Measurements from ENCODE around the gene FCER1G.
"Not testable (repeated sequence)": the region's sequence is repeated elsewhere in the genome, so short reads cannot be mapped to it uniquely, and the experiment has no call there.

The FCER1G gene

GRCh38 chr1:161235957-161236775 lies 21.1 kb downstream of the FCER1G start:
- H3K36me3 Mint-ChIP-seq (ENCODE audit: low read depth) = no peaks in the 10 kb centered on the region
- no peak for TF ChIP-seq CTCF (IDR thresholded peaks at IDR 0.05; ENCODE audit: unreplicated experiment in 3 of 3)
- H3K9me3 Mint-ChIP-seq = no peaks in the 10 kb centered on the region
- no peak overlapping the region for H3K27ac Mint-ChIP-seq
- no peaks in the 10 kb centered on the region for H3K4me1 Mint-ChIP-seq
- H3K27me3 Mint-ChIP-seq (ENCODE audit: low read depth) = no peaks in the 10 kb centered on the region
- no peak overlapping the region for H3K4me3 Mint-ChIP-seq

GRCh38 chr1:161238039-161238473 lies 23.0 kb downstream of the FCER1G start, which contains the start of gene NR1I3:
TSS of gene NR1I3 (minus strand) at chr1:161238203. CDS start at chr1:161236565, 1,638 bp downstream.
- Mint-ChIP-seq H3K27ac (no peak within 1 kb of the TSS), H3K4me1 (no peaks in the 10 kb centered on the region), H3K36me3 (ENCODE audit: low read depth) (no peaks in the 10 kb centered on the region), H3K4me3 (no peak within 1 kb of the TSS), H3K27me3 (ENCODE audit: low read depth) (no peaks in the 10 kb centered on the region), H3K9me3 (no peaks in the 10 kb centered on the region)
- no peak for TF ChIP-seq CTCF (IDR thresholded peaks at IDR 0.05; ENCODE audit: unreplicated experiment in 3 of 3)

- H3K36me3 Mint-ChIP-seq (ENCODE audit: low read depth) = no peaks in the 10 kb centered on the region
- no peaks in the 10 kb centered on the region for H3K4me1 Mint-ChIP-seq
- no peaks in the 10 kb centered on the region for H3K9me3 Mint-ChIP-seq
- no peak for TF ChIP-seq CTCF (IDR thresholded peaks at IDR 0.05; ENCODE audit: unreplicated experiment in 3 of 3)
- H3K4me3 Mint-ChIP-seq = no peak overlapping the region
- no peaks in the 10 kb centered on the region for H3K27me3 Mint-ChIP-seq (ENCODE audit: low read depth)
- no peak overlapping the region for H3K27ac Mint-ChIP-seq
Observed at GRCh38 chr1:161241682-161242081, 26.6 kb downstream of the FCER1G start.

GRCh38 chr1:161242313-161242712 lies 27.2 kb downstream of the FCER1G start:
- Mint-ChIP-seq H3K9me3 (no peaks in the 10 kb centered on the region), H3K4me1 (no peaks in the 10 kb centered on the region), H3K27me3 (ENCODE audit: low read depth) (no peaks in the 10 kb centered on the region), H3K36me3 (ENCODE audit: low read depth) (no peaks in the 10 kb centered on the region), H3K27ac (no peak overlapping the region), H3K4me3 (no peak overlapping the region)
- TF ChIP-seq CTCF (IDR thresholded peaks at IDR 0.05; ENCODE audit: unreplicated experiment in 3 of 3) = no peak

GRCh38 chr1:161244888-161245287 lies 29.8 kb downstream of the FCER1G start:
- TF ChIP-seq CTCF (IDR thresholded peaks at IDR 0.05; ENCODE audit: unreplicated experiment in 3 of 3) = no peak
- Mint-ChIP-seq H3K9me3 (peaks cover 5% of the 10 kb centered on the region), H3K36me3 (ENCODE audit: low read depth) (no peaks in the 10 kb centered on the region), H3K4me3 (no peak overlapping the region), H3K4me1 (no peaks in the 10 kb centered on the region), H3K27me3 (ENCODE audit: low read depth) (no peaks in the 10 kb centered on the region), H3K27ac (no peak overlapping the region)

- not testable (repeated sequence) for H3K27ac Mint-ChIP-seq; H3K36me3 Mint-ChIP-seq (ENCODE audit: low read depth); H3K4me3 Mint-ChIP-seq; H3K27me3 Mint-ChIP-seq (ENCODE audit: low read depth); H3K4me1 Mint-ChIP-seq
- H3K9me3 Mint-ChIP-seq = peaks cover 10% of the 10 kb centered on the region
Observed at GRCh38 chr1:161250100-161250499, 35.0 kb downstream of the FCER1G start.
